B cell (primary cell): Measurements from ENCODE around the gene CCNK. TPM values are rescaled to one million over a fixed set of nuclear protein-coding genes. Genes with fewer than 3 reads are reported as not detected.

Experiments
- polyA plus RNA-seq: library from polyadenylated mRNA; depleted of rRNA; stranded (reverse); fragments of >200 nt; gene quantifications from 2 replicates; pipeline ENCODE4 v1.2.3, GENCODE V29; 2012
- small RNA-seq: library from RNA; depleted of rRNA; stranded (forward); fragments of <200 nt; gene quantifications from one replicate; pipeline ENCODE3, GENCODE V24; 2012; ENCODE audit warnings: low replicate concordance, low read depth; ENCODE audit not compliant: insufficient read length
- total RNA-seq, 2 donors: library from RNA; stranded (reverse); fragments of 120-200 nt in 1 of 2; gene quantifications; 1 replicate in 1 of 2; 2 replicates in 1 of 2; pipeline versions ENCODE4 v1.2.3 to v1.2.4, GENCODE V29; 2013 to 2022

The CCNK gene
- total and polyA plus RNA-seq, 2 donors (not counting 1 experiment from before 2014, with no cell fraction given): 17.5 to 82.0 TPM

Small RNA genes within 50 kb of the gene (small RNA-seq; reads per million reads assigned to genes)
- gene RNU6-91P: not detected

Other genes starting within 250 kb of the CCNK start
- gene BCL11B, start 209.2 kb upstream of the CCNK start, total RNA-seq: 0.42 and 0.44 TPM in 2 replicates
- gene BCL11B, start 209.2 kb upstream of the CCNK start, polyA plus RNA-seq: 0.33 and 1.2 TPM in 2 replicates
- 32.1 and 35.3 TPM in 2 replicates for gene SETD3, start 550 bp upstream of the CCNK start, total RNA-seq
- gene SETD3, start 550 bp upstream of the CCNK start, polyA plus RNA-seq: 10.0 and 11.0 TPM in 2 replicates
- gene CCDC85C, start 122.8 kb downstream of the CCNK start, total RNA-seq: 2.7 and 4.5 TPM in 2 replicates
- 0.35 and 0.52 TPM in 2 replicates for gene CCDC85C, start 122.8 kb downstream of the CCNK start, polyA plus RNA-seq
- gene HHIPL1, start 163.7 kb downstream of the CCNK start, total RNA-seq: not detected in 2 replicates
- not detected in 2 replicates for gene HHIPL1, start 163.7 kb downstream of the CCNK start, polyA plus RNA-seq
- gene CYP46A1, start 202.9 kb downstream of the CCNK start, total RNA-seq: 0.10 and 0.27 TPM in 2 replicates
- 0.16 and 0.28 TPM in 2 replicates for gene CYP46A1, start 202.9 kb downstream of the CCNK start, polyA plus RNA-seq